Measurements from ENCODE around the gene EBLN2. TPM values are rescaled to one million over a fixed set of nuclear protein-coding genes. Genes with fewer than 3 reads are reported as not detected.

Gene EBLN2
- total RNA-seq, 2 experiments from 2014 or later: 14.8 to 16.0 TPM

- CTCF ChIA-PET: interaction anchor here (0.6 to 2.4 kb wide), 3 partner anchors 152 to 1606 kb away, joined by 3 to 10 read pairs (median 3); no protein-coding TSS in a partner anchor
- no peaks in the 10 kb centered on the region for H3K36me3 ChIP-seq (ENCODE audit: insufficient read depth, low read length)
- intact Hi-C loops (cut with DNase I, micrococcal nuclease): loop anchor here (1.0 to 5.0 kb wide), 7 partner anchors 147 to 1209 kb away; no protein-coding TSS in a partner anchor
- TF ChIP-seq CTCF (IDR thresholded peaks at IDR 0.05): peak; percentile 95
- H3K9me3 ChIP-seq (ENCODE audit: control insufficient read depth in 1 of 2, insufficient read depth in 1 of 2, low read length in 2 of 2): no peaks in the 10 kb centered on the region
- Mint-ChIP-seq H3K4me1 (ENCODE audit: low read depth) (peaks cover 7% of the 10 kb centered on the region), H3K27ac (no peak overlapping the region), H3K27me3 (no peaks in the 10 kb centered on the region), H3K4me3 (peak overlapping the region; percentile 22), H3K36me3 (ENCODE audit: low read depth) (no peaks in the 10 kb centered on the region), H3K9me3 (no peaks in the 10 kb centered on the region)
- H3K4me3 ChIP-seq (ENCODE audit: low read length): no peak overlapping the region
- POLR2A ChIA-PET: interaction anchor here (1.0 kb wide), 1 partner anchor 235 kb away, joined by 3 read pairs; no protein-coding TSS in a partner anchor
- no peak overlapping the region for H3K27ac ChIP-seq (ENCODE audit: low read depth in 1 of 2, low read length in 2 of 2)
- DNase-seq (peak; percentile 20 to 73 (median 37)), ATAC-seq (ENCODE audit: poor library complexity) (peak; percentile 78)
- peaks cover 4% of the 10 kb centered on the region for H3K4me1 ChIP-seq (ENCODE audit: insufficient read depth, low read length)
- no peaks in the 10 kb centered on the region for H3K27me3 ChIP-seq (ENCODE audit: control insufficient read depth in 1 of 2, insufficient read depth in 2 of 2, low read length in 2 of 2)
Observed at GRCh38 chr3:73086071-73086494, 24.6 kb downstream of the EBLN2 start.

GRCh38 chr3:73094129-73094528 is 32.7 kb downstream of the EBLN2 start:
- Histone ChIP-seq H3K9me3 (ENCODE audit: control insufficient read depth in 1 of 2, insufficient read depth in 1 of 2, low read length in 2 of 2) (peaks cover 0 to 5% of the 10 kb centered on the region in 2 experiments), H3K4me1 (ENCODE audit: insufficient read depth, low read length) (peaks cover 7% of the 10 kb centered on the region), H3K36me3 (ENCODE audit: insufficient read depth, low read length) (no peaks in the 10 kb centered on the region), H3K27me3 (ENCODE audit: control insufficient read depth in 1 of 2, insufficient read depth in 2 of 2, low read length in 2 of 2) (no peaks in the 10 kb centered on the region), H3K27ac (ENCODE audit: low read depth in 1 of 2, low read length in 2 of 2) (no peak overlapping the region), H3K4me3 (ENCODE audit: low read length) (no peak overlapping the region)
- H3K9me3 Mint-ChIP-seq: no peaks in the 10 kb centered on the region
- CTCF ChIA-PET: no interaction called here
- no peak for TF ChIP-seq CTCF (IDR thresholded peaks at IDR 0.05)
- H3K27me3 Mint-ChIP-seq: no peaks in the 10 kb centered on the region
- no peak overlapping the region for H3K27ac Mint-ChIP-seq
- no peaks in the 10 kb centered on the region for H3K36me3 Mint-ChIP-seq (ENCODE audit: low read depth)
- no peak for ATAC-seq (ENCODE audit: poor library complexity)
- intact Hi-C loops (cut with DNase I, micrococcal nuclease): no loop called here
- H3K4me3 Mint-ChIP-seq: no peak overlapping the region
- POLR2A ChIA-PET: no interaction called here
- peak in 2 of 14 experiments; percentile 5 to 10 for DNase-seq
- H3K4me1 Mint-ChIP-seq (ENCODE audit: low read depth): peaks cover 4% of the 10 kb centered on the region

GRCh38 chr3:73094951-73095350 is 33.5 kb downstream of the EBLN2 start:
- H3K36me3 Mint-ChIP-seq (ENCODE audit: low read depth): no peaks in the 10 kb centered on the region
- TF ChIP-seq CTCF (IDR thresholded peaks at IDR 0.05): no peak
- no peaks in the 10 kb centered on the region for H3K27me3 Mint-ChIP-seq
- intact Hi-C loops (cut with DNase I, micrococcal nuclease): no loop called here
- no peaks in the 10 kb centered on the region for H3K9me3 Mint-ChIP-seq
- H3K27me3 ChIP-seq (ENCODE audit: control insufficient read depth in 1 of 2, insufficient read depth in 2 of 2, low read length in 2 of 2): no peaks in the 10 kb centered on the region
- H3K4me1 ChIP-seq (ENCODE audit: insufficient read depth, low read length): peaks cover 7% of the 10 kb centered on the region
- H3K9me3 ChIP-seq (ENCODE audit: control insufficient read depth in 1 of 2, insufficient read depth in 1 of 2, low read length in 2 of 2): peaks cover 0 to 5% of the 10 kb centered on the region in 2 experiments
- ATAC-seq (ENCODE audit: poor library complexity) (no peak), DNase-seq (no peak)
- H3K27ac ChIP-seq (ENCODE audit: low read depth in 1 of 2, low read length in 2 of 2): no peak overlapping the region
- H3K27ac Mint-ChIP-seq: no peak overlapping the region
- no peaks in the 10 kb centered on the region for H3K36me3 ChIP-seq (ENCODE audit: insufficient read depth, low read length)
- CTCF ChIA-PET: no interaction called here
- POLR2A ChIA-PET: no interaction called here
- no peak overlapping the region for H3K4me3 Mint-ChIP-seq
- H3K4me1 Mint-ChIP-seq (ENCODE audit: low read depth): peaks cover 4% of the 10 kb centered on the region
- H3K4me3 ChIP-seq (ENCODE audit: low read length): no peak overlapping the region

Measured in CD4-positive, alpha-beta T cell (primary cell).